GM19324 (cell line): ENCODE results near the gene MUC4.
"Not testable (repeated sequence)": the region's sequence is repeated elsewhere in the genome, so short reads cannot be mapped to it uniquely, and the experiment has no call there.

Source experiments
- ATAC-seq: cut with Tn5 transposase; IDR thresholded peaks from one replicate; pipeline ENCODE4 v1.9.1; 2021; ENCODE audit warnings: mild to moderate bottlenecking, moderate library complexity; ENCODE audit not compliant: unreplicated experiment, low FRiP score

The MUC4 gene

GRCh38 chr3:195794708-195795107 is 17.0 kb downstream of the MUC4 start:
- ATAC-seq: no peak

GRCh38 chr3:195792621-195793020 is 19.1 kb downstream of the MUC4 start:
- not testable (repeated sequence) for ATAC-seq

- ATAC-seq: no peak
Measured at GRCh38 chr3:195790901-195791300, 20.8 kb downstream of the MUC4 start.

DNA sequence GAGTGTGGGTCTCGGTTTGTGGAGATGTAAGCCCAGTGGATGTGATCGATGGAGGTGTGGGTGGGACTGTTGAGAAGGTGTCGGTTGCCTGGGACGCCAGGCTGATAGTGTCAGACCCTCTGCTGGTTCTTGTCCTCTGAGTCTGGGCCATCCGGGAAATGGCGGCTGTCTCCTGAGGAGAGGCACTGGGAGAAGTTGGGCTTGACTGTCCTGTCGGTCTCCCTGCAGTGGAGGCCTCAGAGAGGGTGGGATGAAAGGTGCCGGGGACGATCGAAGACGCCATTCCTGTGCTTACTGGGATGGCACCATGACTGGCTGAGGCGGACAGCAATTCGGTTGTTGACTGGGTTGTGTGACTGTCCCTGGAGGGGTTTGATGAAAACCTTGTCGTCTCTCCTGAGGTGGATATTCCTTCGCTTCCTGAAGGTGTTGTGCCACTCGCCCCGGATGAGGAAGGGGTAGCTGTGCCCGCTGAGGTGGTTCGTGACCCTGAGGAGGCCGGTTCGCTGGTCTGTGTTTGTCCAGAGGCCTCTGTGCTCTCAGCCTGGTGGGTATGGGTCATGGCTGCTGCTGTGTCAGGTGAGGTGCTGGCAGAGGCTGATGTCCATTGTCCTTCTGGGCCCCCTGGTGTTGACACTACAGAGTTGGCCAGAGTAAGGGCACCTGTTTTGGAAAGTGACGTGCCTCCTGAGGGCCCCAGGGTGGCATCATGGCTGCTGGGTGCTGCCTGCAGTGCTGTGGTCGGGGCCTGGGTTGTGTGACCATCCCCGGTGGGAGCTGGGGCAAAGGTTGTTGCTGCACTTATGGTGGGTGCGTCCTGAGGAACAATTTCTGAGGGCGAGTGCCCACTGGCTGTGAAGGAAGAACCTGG is 22.8 kb downstream of the MUC4 start:
- ATAC-seq: no peak

DNA sequence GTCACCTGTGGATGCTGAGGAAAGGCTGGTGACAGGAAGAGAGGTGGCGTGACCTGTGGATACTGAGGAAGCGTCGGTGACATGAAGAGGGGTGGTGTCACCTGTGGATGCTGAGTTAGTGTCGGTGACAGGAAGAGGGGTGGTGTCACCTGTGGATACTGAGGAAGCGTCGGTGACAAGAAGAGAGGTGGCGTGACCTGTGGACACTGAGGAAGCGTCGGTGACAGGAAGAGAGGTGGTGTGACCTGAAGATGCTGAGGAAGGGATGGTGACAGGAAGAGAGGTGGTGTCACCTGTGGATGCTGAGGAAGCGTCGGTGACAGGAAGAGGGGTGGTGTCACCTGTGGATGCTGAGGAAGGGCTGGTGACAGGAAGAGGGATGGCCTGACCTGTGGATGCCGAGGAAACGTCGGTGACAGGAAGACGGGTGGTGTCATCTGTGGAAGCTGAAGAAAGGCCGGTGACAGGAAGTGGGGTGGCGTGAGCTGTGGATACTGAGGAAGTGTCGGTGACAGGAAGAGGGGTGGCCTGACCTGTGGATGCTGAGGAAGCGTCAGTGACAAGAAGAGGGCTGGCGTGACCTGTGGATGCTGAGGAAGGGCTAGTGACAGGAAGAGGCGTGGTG is 25.8 kb downstream of the MUC4 start:
- not testable (repeated sequence) for ATAC-seq

DNA sequence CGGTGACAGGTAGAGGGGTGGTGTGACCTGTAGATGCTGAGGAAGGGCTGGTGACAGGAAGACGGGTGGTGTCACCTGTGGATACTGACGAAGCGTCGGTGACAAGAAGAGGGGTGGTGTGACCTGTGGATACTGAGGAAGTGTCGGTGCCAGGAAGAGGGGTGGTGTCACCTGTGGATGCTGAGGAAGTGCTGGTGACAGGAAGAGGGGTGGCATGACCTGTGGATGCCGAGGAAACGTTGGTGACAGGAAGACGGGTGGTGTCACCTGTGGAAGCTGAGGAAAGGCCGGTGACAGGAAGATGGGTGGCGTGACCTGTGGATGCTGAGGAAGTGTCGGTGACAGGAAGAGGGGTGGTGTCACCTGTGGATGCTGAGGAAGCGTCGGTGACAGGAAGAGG is 27.7 kb downstream of the MUC4 start:
- ATAC-seq: not testable (repeated sequence)

DNA sequence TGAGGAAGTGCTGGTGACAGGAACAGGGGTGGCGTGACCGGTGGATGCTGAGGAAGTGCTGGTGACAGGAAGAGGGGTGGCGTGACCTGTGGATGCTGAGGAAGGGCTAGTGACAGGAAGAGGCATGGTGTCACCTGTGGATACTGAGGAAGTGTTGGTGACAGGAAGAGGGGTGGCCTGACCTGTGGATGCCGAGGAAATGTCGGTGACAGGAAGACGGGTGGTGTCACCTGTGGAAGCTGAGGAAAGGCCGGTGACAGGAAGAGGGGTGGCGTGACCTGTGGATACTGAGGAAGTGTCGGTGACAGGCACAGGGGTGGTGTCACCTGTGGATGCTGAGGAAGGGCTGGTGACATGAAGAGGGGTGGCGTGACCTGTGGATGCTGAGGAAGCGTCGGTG is 30.5 kb downstream of the MUC4 start:
- ATAC-seq: not testable (repeated sequence)

- ATAC-seq: no peak
Measured at GRCh38 chr3:195777975-195778374, 33.8 kb downstream of the MUC4 start.

GRCh38 chr3:195774917-195775316 is 36.8 kb downstream of the MUC4 start:
- ATAC-seq: no peak

GRCh38 chr3:195773956-195774537 is 37.7 kb downstream of the MUC4 start:
- no peak for ATAC-seq

DNA sequence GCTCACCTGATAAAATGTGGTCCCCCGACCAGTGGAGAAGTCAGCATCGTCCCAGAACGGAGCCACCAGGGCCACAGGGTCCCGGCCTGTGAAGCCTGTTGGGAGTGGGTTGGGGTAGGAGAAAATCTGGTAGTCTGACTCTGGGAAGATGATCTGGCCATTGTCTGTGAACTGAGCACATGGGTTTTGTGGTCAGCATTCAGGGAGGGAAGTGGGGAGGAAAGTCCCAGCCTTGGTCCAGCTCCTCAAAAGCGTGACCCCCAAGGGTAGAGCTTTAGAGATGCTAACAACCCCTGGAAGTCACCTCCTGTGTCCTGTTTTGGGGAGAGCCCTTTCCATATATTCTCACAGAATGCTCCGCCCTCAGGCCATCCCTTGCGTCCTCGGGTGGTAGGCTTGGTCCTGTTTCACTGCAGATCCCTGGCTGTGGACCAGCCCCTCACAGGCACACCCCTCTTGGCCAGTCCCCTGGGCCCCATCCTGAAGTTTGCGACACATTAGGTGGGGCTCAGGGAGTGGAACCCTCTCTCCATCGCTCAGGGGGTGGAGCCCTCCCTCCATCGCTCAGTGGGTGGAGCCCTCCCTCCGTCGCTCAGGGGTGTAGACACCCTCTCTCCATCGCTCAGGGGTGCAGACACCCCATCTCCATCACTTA is 40.0 kb downstream of the MUC4 start:
- no peak for ATAC-seq

- not testable (repeated sequence) for ATAC-seq
Measured at GRCh38 chr3:195770841-195771645, 40.7 kb downstream of the MUC4 start.

GRCh38 chr3:195770081-195770840 is 41.5 kb downstream of the MUC4 start:
- ATAC-seq: no peak

DNA sequence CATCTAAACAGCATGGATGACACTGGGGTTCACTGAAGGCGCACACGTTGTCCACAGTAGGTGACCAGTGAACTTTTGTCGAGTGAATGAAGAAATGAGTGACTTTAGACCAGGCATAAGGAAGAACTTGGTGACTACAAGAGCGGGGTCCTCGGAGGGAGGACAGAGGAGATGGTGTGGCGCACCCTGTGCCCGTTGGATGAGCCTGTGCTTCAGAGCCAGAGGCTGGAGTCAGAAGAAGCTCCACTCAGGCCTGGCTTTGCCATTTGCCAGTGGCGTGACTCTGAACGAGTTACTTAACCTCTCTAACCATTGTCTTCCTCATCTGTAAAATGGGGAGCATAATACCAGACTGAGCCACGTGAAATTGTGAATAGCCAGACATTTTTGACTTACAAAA is 42.2 kb downstream of the MUC4 start:
- no peak for ATAC-seq

GRCh38 chr3:195768831-195769303 is 42.9 kb downstream of the MUC4 start:
- ATAC-seq: no peak

DNA sequence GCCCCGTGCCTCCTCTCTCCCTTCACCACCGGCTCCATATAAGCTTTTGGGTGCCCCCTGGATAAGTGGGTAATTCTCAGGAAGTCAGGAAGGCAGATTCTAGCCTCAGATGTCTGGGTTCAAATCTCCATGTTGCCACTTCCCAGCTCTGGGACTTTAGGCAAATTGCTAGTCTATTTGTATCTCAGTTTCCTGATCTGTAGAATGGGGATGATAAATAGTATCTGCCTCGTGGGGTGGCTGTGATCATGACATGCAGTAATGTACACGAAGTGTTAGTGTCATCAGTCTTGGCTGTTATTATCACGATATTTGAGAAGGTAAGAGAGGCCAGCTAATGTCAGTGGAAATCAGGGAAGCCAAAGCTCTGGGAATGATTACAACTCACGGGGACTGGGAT is 43.3 kb downstream of the MUC4 start:
- ATAC-seq: no peak

DNA sequence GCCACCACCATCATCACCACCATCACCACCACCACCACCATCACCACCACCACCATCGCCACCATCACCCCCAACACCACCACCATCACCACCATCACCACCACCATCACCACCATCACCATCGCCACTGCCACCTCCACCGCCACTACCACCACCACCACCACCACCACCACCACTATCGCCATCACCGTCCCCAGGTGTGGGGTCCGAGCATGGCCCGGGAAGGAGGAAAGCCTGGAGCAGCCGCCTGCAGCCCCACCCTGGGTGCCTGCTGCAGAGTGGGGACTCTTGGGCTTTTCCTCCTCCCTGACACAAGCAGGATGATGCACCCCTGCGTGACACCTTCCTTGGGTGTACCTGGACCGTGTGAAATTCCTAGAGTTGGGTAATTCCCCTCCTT is 43.9 kb downstream of the MUC4 start:
- no peak for ATAC-seq

DNA sequence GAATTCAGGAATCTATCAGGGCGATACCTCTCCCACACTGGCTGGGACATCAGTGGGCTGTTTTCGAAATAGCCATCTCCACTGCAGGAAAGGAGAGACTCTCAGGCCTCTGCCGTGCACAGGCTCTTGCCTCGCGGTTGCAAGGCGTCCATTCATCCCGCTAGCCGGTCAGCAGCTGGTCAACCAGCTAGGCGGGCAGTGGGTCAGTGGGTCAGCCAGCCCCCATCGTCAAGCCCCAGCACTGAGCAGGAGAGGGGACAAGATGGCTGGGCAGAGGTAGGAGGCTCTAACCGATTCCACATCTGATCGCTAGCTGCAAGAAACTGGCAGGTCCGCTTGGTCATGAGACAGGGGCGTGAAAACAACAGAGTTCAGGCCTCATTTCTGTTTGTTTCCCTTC is 45.1 kb downstream of the MUC4 start:
- no peak for ATAC-seq

DNA sequence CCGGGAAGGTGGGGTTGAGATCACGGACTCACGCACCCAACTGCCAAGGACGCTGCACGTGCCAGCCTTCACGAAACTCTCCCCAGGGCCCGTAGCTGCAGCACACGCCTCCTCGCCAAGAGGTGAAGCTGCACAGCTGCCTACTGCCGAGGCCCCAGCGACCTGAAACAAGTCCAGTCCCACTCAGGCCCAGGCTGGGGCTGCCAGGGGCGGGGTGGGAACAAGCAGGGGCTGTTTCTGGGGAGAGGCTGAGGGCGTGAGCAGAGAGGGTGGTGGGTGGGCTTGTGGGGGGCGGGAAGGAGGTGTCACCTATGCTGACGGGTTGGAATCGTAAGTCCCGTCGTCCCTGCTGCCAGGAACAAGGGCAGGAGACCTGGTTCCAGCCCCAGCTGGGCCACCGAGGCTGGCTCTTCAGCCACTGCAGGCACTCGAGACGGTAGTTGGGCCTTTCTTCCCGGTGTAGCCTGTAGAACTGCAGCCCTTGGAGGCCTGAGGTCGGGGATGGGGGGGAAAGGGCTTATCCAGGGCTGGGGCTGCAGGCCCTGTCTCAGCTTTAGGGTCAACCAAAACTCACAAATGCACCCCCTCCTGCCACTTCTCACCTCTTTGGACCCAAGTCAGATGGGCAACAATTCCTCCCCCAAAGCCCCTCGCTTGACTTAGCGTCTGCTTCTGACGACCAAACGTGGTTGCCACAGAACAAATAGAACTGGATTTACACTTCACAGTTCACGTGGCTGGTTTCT is 46.6 kb downstream of the MUC4 start:
- ATAC-seq: no peak
